Caco-2 (cell line): ENCODE measurements around the gene PIM3. TPM values are rescaled to one million over a fixed set of nuclear protein-coding genes. Genes with fewer than 3 reads are reported as not detected.

Source experiments
- BruUV-seq: library from RNA; stranded (reverse); fragments of 400-500 nt; replicated peaks from 2 replicates; lab custom pipeline; 2021; lab: Mats Ljungman, UMichigan
- CTCF ChIA-PET: fragments of 300-600 bp; sonication (Branson Sonifier 250); formaldehyde crosslinking; loops from one replicate; lab custom pipeline; 2022; ENCODE audit warnings: antibody characterized with exemption; lab: Charles Lee
- POLR2A ChIA-PET: fragments of 300-600 bp; sonication (Branson Sonifier 250); formaldehyde crosslinking; loops from one replicate; lab custom pipeline; 2022; ENCODE audit warnings: antibody characterized with exemption; lab: Charles Lee
- DNase-seq, 2 experiments: peaks; one replicate each; pipeline versions ENCODE4 v3.0.0 to v3.0.0-alpha.2; 2020 to 2022
- H3K27me3 ChIP-seq: replicated peaks from 2 replicates; pipeline ENCODE4 v1.6.0; 2011; ENCODE audit warnings: low read length; ENCODE audit not compliant: control insufficient read depth, insufficient read depth
- H3K36me3 ChIP-seq: 2 replicates; pipeline ENCODE4 v1.5.1; 2011; ENCODE audit warnings: low read length; ENCODE audit not compliant: control insufficient read depth, insufficient read depth
- H3K4me1 ChIP-seq: fragments of 250-450 bp; sonication (Bioruptor Pico); 2 replicates; pipeline ENCODE4 v1.5.1; 2020; ENCODE audit warnings: mild to moderate bottlenecking
- H3K4me3 ChIP-seq: 2 replicates; pipeline ENCODE4 v1.5.1; 2011; ENCODE audit warnings: low read depth, mild to moderate bottlenecking, control low read depth, low read length
- H3K9me3 ChIP-seq: fragments of 250-450 bp; sonication (Bioruptor Pico); 2 replicates; pipeline ENCODE4 v1.5.1; 2020; ENCODE audit warnings: mild to moderate bottlenecking, moderate library complexity
- H3K27ac Mint-ChIP-seq: one replicate; pipeline ENCODE4 v1.8.0; 2022; ENCODE audit warnings: mixed read lengths; ENCODE audit not compliant: unreplicated experiment
- H3K27me3 Mint-ChIP-seq: one replicate; pipeline ENCODE4 v1.8.0; 2022; ENCODE audit warnings: mixed read lengths; ENCODE audit not compliant: insufficient read depth, unreplicated experiment
- H3K36me3 Mint-ChIP-seq: one replicate; pipeline ENCODE4 v1.8.0; 2022; ENCODE audit warnings: mild to moderate bottlenecking, mixed read lengths; ENCODE audit not compliant: insufficient read depth, unreplicated experiment
- H3K4me1 Mint-ChIP-seq: one replicate; pipeline ENCODE4 v1.8.0; 2022; ENCODE audit warnings: low read depth, mixed read lengths; ENCODE audit not compliant: unreplicated experiment
- H3K4me3 Mint-ChIP-seq: one replicate; pipeline ENCODE4 v1.8.0; 2022; ENCODE audit warnings: mild to moderate bottlenecking, moderate library complexity, mixed read lengths; ENCODE audit not compliant: unreplicated experiment
- H3K9me3 Mint-ChIP-seq: one replicate; pipeline ENCODE4 v1.8.0; 2022; ENCODE audit warnings: mixed read lengths; ENCODE audit not compliant: unreplicated experiment
- intact Hi-C: fragments of 100-400 bp; cut with micrococcal nuclease; formaldehyde crosslinking; loops from one replicate; pipeline ENCODE4 v1.10.0; 2022; ENCODE audit not compliant: unreplicated experiment
- total RNA-seq: library from RNA; stranded (reverse); gene quantifications from 2 replicates; pipeline ENCODE4 v1.2.3, GENCODE V29; 2022
- TF ChIP-seq, protein P1 (sequence below), 2 experiments: fragments of 200-600 bp in 1 of 2; IDR thresholded peaks; 1 replicate in 1 of 2; 2 replicates in 1 of 2; pipeline versions ENCODE4 v1.5.1 to v1.8.0; 2011 to 2022; ENCODE audit warnings: antibody characterized with exemption in 1 of 2, control low read depth in 1 of 2, inconsistent platforms in 1 of 2, low read depth in 1 of 2, low read length in 1 of 2, mild to moderate bottlenecking in 1 of 2, moderate library complexity in 1 of 2; ENCODE audit not compliant: insufficient read depth in 1 of 2, severe bottlenecking in 1 of 2, unreplicated experiment in 1 of 2

The PIM3 gene
- total RNA-seq, 1 experiment from 2014 or later = 39.6 TPM

GRCh38 chr22:49937758-49938564, 22.6 kb upstream of the PIM3 start:
- intact Hi-C loops = no loop called here
- Mint-ChIP-seq H3K36me3 (peaks cover 10% of the 10 kb centered on the region), H3K4me3 (no peak overlapping the region), H3K27me3 (no peaks in the 10 kb centered on the region), H3K4me1 (no peaks in the 10 kb centered on the region), H3K27ac (no peak overlapping the region), H3K9me3 (no peaks in the 10 kb centered on the region)
- no peak overlapping the region for H3K4me3 ChIP-seq
- peaks cover 6% of the 10 kb centered on the region; the same call in 1 of the 2 replicates for H3K4me1 ChIP-seq
- ChIA-PET CTCF (no interaction called here), POLR2A (no interaction called here)
- TF ChIP-seq, protein P1, sequence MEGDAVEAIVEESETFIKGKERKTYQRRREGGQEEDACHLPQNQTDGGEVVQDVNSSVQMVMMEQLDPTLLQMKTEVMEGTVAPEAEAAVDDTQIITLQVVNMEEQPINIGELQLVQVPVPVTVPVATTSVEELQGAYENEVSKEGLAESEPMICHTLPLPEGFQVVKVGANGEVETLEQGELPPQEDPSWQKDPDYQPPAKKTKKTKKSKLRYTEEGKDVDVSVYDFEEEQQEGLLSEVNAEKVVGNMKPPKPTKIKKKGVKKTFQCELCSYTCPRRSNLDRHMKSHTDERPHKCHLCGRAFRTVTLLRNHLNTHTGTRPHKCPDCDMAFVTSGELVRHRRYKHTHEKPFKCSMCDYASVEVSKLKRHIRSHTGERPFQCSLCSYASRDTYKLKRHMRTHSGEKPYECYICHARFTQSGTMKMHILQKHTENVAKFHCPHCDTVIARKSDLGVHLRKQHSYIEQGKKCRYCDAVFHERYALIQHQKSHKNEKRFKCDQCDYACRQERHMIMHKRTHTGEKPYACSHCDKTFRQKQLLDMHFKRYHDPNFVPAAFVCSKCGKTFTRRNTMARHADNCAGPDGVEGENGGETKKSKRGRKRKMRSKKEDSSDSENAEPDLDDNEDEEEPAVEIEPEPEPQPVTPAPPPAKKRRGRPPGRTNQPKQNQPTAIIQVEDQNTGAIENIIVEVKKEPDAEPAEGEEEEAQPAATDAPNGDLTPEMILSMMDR (IDR thresholded peaks at IDR 0.05; ENCODE audit: insufficient read depth in 1 of 2, low read depth in 1 of 2, low read length in 1 of 2, severe bottlenecking in 1 of 2, unreplicated experiment in 1 of 2) = no peak
- H3K36me3 ChIP-seq = no peaks in the 10 kb centered on the region
- BruUV-seq = no TSS peak
- H3K27me3 ChIP-seq = no peaks in the 10 kb centered on the region
- H3K9me3 ChIP-seq = peaks cover 5% of the 10 kb centered on the region; the same call in 1 of the 2 replicates
- DNase-seq = no peak

DNA sequence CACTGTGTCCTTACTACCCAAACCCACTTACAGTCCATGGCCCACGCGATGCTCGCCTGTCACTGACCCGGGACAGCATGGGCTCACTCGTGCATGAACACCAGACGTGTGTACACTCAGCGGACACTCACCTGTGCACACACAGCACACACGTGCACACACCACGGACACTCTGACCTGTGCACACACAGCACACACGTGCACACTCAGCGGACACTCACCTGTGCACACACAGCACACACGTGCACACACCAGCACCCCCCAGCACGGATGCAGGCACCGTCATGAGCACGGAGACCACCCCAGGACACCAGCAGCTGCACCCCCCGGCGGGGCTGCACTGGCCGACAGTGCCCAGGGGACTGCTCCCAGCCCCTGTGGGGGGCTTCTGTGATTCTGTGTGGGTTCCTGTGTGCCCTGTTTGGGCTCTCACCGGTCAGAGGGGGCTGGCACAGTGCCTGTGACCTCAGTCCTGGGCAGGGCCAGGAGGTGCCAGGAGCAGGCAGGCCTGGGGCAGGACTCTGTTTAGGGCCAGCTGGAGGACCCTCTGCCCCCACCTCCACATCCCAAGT, 21.9 kb upstream of the PIM3 start:
- H3K27me3 Mint-ChIP-seq = no peaks in the 10 kb centered on the region
- H3K4me3 ChIP-seq = no peak overlapping the region
- no peaks in the 10 kb centered on the region for H3K36me3 ChIP-seq
- POLR2A ChIA-PET = no interaction called here
- H3K27ac Mint-ChIP-seq = no peak overlapping the region
- CTCF ChIA-PET = no interaction called here
- H3K4me3 Mint-ChIP-seq = no peak overlapping the region
- intact Hi-C loops = no loop called here
- peaks cover 5% of the 10 kb centered on the region for H3K36me3 Mint-ChIP-seq
- H3K4me1 Mint-ChIP-seq = no peaks in the 10 kb centered on the region
- BruUV-seq = no TSS peak
- no peaks in the 10 kb centered on the region for H3K9me3 Mint-ChIP-seq
- peaks cover 5% of the 10 kb centered on the region; the same call in 1 of the 2 replicates for H3K9me3 ChIP-seq
- H3K4me1 ChIP-seq = peaks cover 6% of the 10 kb centered on the region; the same call in 1 of the 2 replicates
- DNase-seq = no peak
- TF ChIP-seq, protein P1 (IDR thresholded peaks at IDR 0.05; ENCODE audit: insufficient read depth in 1 of 2, low read depth in 1 of 2, low read length in 1 of 2, severe bottlenecking in 1 of 2, unreplicated experiment in 1 of 2) = no peak
- no peaks in the 10 kb centered on the region for H3K27me3 ChIP-seq

- BruUV-seq = no TSS peak
- no peak overlapping the region for H3K4me3 Mint-ChIP-seq
- ChIA-PET CTCF (no interaction called here), POLR2A (no interaction called here)
- H3K4me1 Mint-ChIP-seq = no peaks in the 10 kb centered on the region
- no peak overlapping the region for H3K27ac Mint-ChIP-seq
- Histone ChIP-seq H3K4me1 (peaks cover 12% of the 10 kb centered on the region), H3K4me3 (no peak overlapping the region), H3K9me3 (peaks cover 5% of the 10 kb centered on the region; the same call in 1 of the 2 replicates), H3K36me3 (no peaks in the 10 kb centered on the region), H3K27me3 (no peaks in the 10 kb centered on the region)
- peaks cover 5% of the 10 kb centered on the region for H3K36me3 Mint-ChIP-seq
- no peaks in the 10 kb centered on the region for H3K27me3 Mint-ChIP-seq
- no peaks in the 10 kb centered on the region for H3K9me3 Mint-ChIP-seq
- intact Hi-C loops = no loop called here
- no peak for DNase-seq
- TF ChIP-seq, protein P1 (IDR thresholded peaks at IDR 0.05; ENCODE audit: insufficient read depth in 1 of 2, low read depth in 1 of 2, low read length in 1 of 2, severe bottlenecking in 1 of 2, unreplicated experiment in 1 of 2) = no peak
Measured at GRCh38 chr22:49941507-49942316, 18.9 kb upstream of the PIM3 start.
